ENCODE results near the gene RIC3.
A peak's percentile ranks its signal among the peaks of the same experiment; 100 is the strongest.

The RIC3 gene

DNA sequence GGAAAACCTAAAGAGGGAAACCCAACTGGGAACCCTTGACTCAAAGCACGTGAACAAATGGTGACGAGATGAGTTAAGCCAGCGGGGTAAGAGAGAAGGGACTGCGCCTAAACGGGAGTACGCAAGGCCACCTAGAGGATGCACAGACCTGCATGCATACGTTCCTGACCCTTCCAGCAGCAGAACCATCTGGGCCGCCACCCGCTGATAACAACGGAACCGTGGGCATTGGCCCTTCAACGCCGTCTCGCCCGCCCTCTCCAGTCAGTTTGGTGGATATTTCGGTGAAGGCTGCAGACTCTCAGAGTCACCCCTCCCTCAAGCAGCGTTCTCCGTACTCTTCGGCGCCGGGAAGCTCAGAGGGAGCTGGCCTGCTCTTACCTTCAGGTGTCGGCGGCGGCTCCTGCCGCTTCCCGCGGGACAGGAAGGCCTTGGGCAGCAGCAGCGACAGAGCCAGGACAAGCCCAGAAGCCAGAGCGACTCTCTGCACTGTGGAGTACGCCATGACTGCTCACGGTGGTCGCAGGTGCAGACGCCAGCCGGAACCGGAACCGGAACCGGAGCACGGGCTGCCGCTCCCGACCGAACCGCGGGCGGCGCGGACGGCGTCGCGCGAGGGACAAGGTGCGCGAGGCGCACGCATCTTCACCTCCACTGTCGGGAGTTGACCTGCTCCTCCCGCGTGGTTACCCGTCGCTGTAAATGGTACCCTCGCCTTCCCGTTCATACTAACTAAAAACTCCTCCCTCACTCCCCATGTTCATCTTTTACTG is at the start of gene RIC3:
Gene RIC3 (minus strand): TSS at position 541 of the 773 bp plus-strand sequence. CDS start 36 bp downstream, at position 505.
- peak in 1 of 2 donors; percentile 32 for DNase-seq (ENCODE audit: extremely low read depth in 1 of 2, low read depth in 1 of 2)

DNA sequence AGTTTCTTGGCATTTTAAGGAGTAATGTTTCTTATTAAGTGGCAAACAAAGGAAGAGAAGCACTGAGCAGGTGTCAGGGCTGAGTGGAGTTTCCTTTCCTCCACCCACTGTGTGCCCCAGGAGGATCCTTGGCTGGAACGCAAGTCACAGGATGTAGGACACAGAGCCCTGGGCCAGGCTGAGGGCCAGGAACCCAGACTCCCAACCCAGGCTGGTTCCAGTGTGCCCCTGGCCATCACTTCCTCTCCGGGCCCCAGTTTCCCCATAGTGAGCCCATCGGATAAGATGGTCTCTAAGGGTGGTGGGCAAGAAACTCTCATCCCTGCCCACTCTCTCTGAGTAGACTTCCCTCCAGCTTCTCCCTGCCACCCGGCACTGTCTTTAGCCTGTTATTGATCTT is 49.6 kb upstream of the RIC3 start:
- DNase-seq (ENCODE audit: extremely low read depth in 1 of 2, low read depth in 1 of 2) = no peak

DNA sequence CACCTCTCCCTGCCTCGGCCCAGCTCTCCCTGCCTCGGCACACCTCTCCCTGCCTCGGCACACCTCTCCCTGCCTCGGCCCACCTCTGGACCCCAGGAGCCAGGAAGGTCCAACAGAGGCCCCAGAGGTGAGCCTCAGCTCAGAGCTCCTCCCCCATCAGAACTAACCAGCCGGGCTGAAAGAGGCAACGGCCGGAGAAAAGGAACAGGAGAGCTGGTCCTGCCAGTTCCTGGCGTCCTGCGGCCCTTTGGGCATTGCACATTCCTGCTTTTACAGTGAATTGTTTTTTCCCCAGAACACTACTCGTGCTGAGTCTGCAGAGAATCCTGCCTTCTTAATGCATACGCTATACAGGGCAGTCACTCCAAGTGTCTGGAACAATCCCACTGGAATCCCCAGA is 49.1 kb upstream of the RIC3 start:
- DNase-seq (ENCODE audit: extremely low read depth in 1 of 2, low read depth in 1 of 2) = no peak

GRCh38 chr11:8217136-8217535 is 48.3 kb upstream of the RIC3 start:
- no peak for DNase-seq (ENCODE audit: extremely low read depth in 1 of 2, low read depth in 1 of 2)

DNA sequence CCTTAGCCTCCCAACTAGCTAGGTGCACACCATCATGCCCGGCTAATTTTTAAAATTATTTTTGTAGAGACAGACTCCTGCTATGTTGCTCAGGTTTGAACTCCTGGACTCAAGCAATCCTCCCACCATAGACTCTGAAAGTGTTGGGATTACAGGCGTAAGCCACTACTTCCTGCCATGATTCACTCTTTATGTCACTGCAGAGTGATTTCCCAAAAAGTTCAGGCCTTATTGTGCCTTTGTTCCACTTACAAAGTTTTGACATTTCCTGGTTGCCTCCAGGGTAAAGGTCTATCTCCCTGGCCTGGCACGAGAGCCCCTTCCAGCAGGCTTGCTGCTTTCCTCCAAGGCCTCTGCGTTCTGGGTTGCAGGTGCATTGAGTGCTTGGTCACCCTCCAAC is 44.6 kb upstream of the RIC3 start:
- DNase-seq (ENCODE audit: extremely low read depth in 1 of 2, low read depth in 1 of 2) = no peak

DNA sequence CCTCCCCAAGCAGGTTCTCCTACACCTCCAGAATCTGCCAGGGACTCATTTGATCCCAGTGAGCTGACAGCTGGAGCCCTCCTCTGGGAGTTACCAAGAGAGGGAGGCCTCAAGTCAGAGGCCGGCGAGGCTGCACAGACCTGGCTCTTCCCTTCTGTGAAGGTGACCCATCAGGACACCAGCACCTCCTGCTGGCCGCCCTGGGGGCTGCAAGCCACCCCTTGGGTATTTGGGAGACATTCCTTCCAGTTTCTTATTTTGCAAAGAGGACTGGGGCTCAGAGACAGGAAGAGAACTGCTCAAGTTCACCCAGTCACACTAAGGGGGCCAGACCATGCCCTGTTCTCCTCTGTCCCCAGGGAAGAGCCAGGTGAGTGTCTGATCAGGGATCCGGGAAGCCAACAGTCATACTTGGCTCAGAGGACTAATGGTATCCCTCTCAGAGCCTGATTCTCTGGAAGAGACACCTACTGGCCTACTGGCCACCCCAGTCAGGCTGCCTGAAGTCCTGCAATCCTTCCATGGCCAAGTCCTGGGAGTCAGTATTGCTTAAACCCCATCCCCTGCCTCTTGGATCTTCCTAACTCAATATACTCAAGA is 40.5 kb upstream of the RIC3 start:
- no peak for DNase-seq (ENCODE audit: extremely low read depth in 1 of 2, low read depth in 1 of 2)

GRCh38 chr11:8207080-8208000 is 38.5 kb upstream of the RIC3 start:
- DNase-seq (ENCODE audit: extremely low read depth in 1 of 2, low read depth in 1 of 2) = no peak

DNA sequence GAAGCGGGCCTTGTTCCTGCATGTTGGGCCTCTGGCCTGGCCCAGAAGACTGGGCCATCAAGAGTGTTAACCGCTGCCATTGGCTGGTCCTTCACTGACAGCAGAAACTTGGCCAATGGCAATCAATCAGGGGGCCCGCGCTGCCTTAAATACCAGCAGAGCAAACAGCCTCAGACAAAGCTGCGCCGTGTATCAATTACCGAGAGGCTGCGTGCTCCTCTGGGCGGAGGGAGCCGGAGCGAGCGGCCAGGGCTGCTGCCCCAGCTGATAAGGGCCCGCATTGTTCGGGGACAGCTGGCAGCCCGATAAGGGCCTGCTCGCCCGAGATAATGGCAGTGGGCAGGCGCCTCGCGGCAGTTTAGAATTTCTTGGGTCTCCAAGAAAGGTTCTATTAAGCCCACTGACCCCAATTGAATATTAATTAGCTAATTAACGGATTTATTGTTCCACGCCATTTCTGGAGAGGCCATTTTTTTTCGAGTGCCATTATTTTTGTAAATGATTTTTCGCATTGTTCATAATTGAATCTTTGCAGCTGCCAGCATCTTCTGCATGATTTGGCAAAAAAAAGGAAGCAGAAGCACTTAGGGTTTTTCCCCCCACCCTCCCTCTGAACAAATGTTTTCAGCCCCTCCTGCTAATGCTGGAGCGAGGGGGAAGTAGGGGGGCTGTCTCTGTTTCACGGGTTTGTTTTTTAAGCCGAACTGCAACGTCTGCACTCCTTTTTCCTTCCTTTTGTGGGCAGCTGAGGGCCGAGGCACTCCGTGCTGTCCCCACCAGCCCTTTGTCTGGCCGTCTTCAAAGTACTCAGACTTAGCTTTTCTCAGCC is 37.6 kb upstream of the RIC3 start:
- no peak for DNase-seq (ENCODE audit: extremely low read depth in 1 of 2, low read depth in 1 of 2)

- no peak for DNase-seq (ENCODE audit: extremely low read depth in 1 of 2, low read depth in 1 of 2)
Observed at GRCh38 chr11:8205566-8205965, 36.7 kb upstream of the RIC3 start.

GRCh38 chr11:8204596-8204995 is 35.8 kb upstream of the RIC3 start:
- DNase-seq (ENCODE audit: extremely low read depth in 1 of 2, low read depth in 1 of 2) = no peak

GRCh38 chr11:8204025-8204424 is 35.2 kb upstream of the RIC3 start:
- DNase-seq (ENCODE audit: extremely low read depth in 1 of 2, low read depth in 1 of 2) = no peak

DNA sequence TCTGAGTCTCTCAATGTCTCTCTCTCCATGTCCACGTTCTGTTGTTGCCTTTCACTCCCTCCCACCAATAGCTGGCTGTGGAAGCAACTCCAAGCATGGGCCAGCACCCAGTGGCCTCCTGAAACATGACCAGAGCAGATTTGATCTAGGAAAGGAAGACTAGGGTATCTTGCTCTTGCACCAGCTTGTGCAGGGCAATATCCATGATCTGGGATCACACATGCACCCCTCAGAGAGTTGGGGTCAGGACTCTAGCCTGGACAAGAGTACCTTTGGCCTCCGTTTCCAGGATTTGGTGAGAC is 34.5 kb upstream of the RIC3 start:
- DNase-seq (ENCODE audit: extremely low read depth in 1 of 2, low read depth in 1 of 2) = no peak

DNA sequence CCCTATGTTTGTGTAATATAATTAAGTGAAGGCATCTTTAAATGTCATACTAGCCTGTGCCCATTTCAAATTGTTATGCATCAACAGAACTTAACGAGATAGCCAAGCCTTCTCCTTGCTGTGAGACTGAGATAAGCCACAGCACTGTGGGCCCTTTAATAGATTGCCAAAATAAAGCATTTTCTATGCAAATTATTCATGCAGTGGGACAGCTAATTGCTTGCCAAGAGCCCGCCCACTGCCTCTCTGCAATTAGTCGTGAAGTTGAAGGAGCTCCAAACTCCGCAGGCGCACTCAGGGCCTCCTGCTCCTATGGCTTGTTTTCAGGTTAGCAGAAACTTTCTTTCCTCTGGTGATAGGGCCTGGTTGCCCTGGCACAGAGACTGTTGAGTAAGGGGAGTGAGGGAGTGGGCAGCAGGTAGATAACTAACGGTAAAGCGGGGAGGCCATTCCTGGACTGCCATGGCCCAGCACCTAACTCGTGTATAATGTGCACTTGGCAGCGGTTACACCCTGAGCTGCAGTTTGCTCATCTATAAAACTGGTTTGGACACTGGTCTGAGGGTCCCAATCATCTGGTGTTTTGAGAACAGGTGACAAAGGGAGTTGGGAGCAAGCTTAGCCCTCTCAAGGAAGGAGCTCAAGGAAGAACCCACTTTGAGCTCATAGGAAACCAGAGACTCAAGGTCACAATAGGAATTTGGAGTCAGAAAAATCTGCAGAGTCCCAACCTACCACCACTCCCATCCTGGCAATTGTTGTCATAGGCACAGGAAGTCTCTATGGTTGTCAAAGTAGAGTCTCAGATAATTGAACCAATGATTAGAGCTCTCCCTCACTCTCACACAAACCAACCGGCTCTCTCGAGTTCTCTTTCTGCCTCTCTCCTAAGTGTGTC is 33.9 kb upstream of the RIC3 start:
- no peak for DNase-seq (ENCODE audit: extremely low read depth in 1 of 2, low read depth in 1 of 2)

- no peak for DNase-seq (ENCODE audit: extremely low read depth in 1 of 2, low read depth in 1 of 2)
Observed at GRCh38 chr11:8201644-8202365, 33.0 kb upstream of the RIC3 start.

DNA sequence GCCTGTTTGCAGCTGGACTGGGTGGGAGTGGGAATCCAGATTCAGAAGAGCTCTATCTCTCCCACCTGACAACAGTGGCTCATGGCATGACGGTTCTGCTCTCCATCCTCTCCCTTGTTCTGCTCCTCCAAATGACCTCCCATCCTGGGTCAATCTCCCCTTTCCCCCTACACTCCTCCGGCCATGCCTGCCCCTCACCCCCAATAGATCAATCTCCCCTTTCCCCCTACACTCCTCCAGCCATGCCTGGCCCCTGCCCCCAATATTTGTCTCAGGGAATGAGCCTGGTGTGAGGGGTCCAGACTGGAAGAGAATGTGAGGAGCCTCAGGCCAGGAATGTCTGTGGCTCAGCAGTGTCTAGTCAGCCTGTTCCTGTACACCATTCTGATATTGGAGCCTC is 30.9 kb upstream of the RIC3 start:
- DNase-seq (ENCODE audit: extremely low read depth in 1 of 2, low read depth in 1 of 2) = no peak

- no peak for DNase-seq (ENCODE audit: extremely low read depth in 1 of 2, low read depth in 1 of 2)
Observed at GRCh38 chr11:8196749-8197148, 27.9 kb upstream of the RIC3 start.

DNA sequence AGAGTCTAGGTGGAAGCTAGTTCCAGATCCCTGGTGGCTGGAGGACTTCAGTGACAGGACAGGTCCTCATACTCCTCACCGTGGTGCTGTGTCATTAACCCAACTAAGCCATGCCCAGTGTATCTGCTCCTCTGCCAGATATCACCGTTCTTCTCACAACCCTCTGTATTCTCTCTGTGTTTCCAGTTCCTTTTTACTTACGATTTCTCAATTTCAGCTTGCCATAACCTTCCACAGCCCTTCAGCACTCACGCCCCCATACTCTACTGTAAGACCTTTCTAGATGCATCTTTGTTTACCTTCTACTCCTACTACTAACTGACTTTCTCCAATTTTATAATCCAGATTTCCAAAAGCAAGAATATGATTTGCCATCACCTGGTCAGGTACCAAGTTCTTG is 26.1 kb upstream of the RIC3 start:
- DNase-seq (ENCODE audit: extremely low read depth in 1 of 2, low read depth in 1 of 2) = no peak

DNA sequence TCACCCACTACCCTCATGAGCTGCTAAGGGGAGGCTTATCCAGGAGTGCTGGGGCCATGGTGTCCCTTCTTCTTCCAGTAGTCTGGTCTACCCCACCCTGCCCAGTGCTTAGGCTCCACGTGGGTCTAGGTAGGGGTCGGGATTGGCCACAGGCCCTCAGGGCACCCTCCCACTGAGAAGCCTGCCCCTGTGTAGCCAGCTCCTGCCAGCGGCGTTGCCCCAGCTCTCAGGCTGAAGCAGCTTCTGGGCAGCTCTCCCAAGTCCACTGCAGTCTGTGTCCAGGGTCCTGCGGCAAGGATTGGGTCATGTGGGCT is 24.0 kb upstream of the RIC3 start:
- no peak for DNase-seq (ENCODE audit: extremely low read depth in 1 of 2, low read depth in 1 of 2)

Measured in stimulated activated CD8-positive, alpha-beta memory T cell treated with anti-CD3 and anti-CD28 coated beads, Interleukin-7, amount 100 ng/mL, for 48 hours (primary cell).